HG02798 (cell line): ENCODE data around the gene MAS1L.
"Not testable (repeated sequence)": the region's sequence is repeated elsewhere in the genome, so short reads cannot be mapped to it uniquely, and the experiment has no call there.

Experiments used
- ATAC-seq: cut with Tn5 transposase; IDR thresholded peaks from one replicate; pipeline ENCODE4 v1.9.1; 2021; ENCODE audit warnings: mild to moderate bottlenecking; ENCODE audit not compliant: unreplicated experiment, poor library complexity

MAS1L gene

GRCh38 chr6:29488874-29489273 lies 1.1 kb upstream of the MAS1L start:
- ATAC-seq: no peak

GRCh38 chr6:29487131-29487530 lies 625 bp downstream of the MAS1L start:
- ATAC-seq: no peak

GRCh38 chr6:29486577-29486976 lies 1.2 kb downstream of the MAS1L start:
- ATAC-seq: no peak

- ATAC-seq: no peak
Observed at GRCh38 chr6:29483735-29484134, 4.0 kb downstream of the MAS1L start.

GRCh38 chr6:29483186-29483585 lies 4.6 kb downstream of the MAS1L start:
- no peak for ATAC-seq

- no peak for ATAC-seq
Observed at GRCh38 chr6:29479560-29479959, 8.2 kb downstream of the MAS1L start.

GRCh38 chr6:29478740-29479139 lies 9.0 kb downstream of the MAS1L start:
- ATAC-seq: no peak

- no peak for ATAC-seq
Observed at GRCh38 chr6:29477923-29478450, 9.8 kb downstream of the MAS1L start.

- ATAC-seq: no peak
Observed at GRCh38 chr6:29474996-29475395, 12.8 kb downstream of the MAS1L start.

- ATAC-seq: no peak
Observed at GRCh38 chr6:29466241-29466640, 21.5 kb downstream of the MAS1L start.

GRCh38 chr6:29465801-29466200 lies 22.0 kb downstream of the MAS1L start:
- no peak for ATAC-seq

GRCh38 chr6:29465279-29465678 lies 22.5 kb downstream of the MAS1L start:
- ATAC-seq: no peak

GRCh38 chr6:29462022-29462421 lies 25.7 kb downstream of the MAS1L start:
- ATAC-seq: no peak

GRCh38 chr6:29461021-29461814 lies 26.5 kb downstream of the MAS1L start:
- ATAC-seq: no peak

GRCh38 chr6:29456971-29457370 lies 30.8 kb downstream of the MAS1L start, which contains the start of the genes OR11A1 and OR2H1:
Gene OR11A1, minus strand, starts transcription at chr6:29457071. Its CDS starts 29,430 bp downstream, at chr6:29427641.
Gene OR2H1, plus strand, starts transcription at chr6:29457155. Its CDS starts 4,615 bp downstream, at chr6:29461770.
- ATAC-seq: no peak

GRCh38 chr6:29451471-29452193 lies 36.1 kb downstream of the MAS1L start:
- ATAC-seq: no peak

GRCh38 chr6:29447670-29448069 lies 40.1 kb downstream of the MAS1L start:
- ATAC-seq: no peak

GRCh38 chr6:29444031-29444430 lies 43.7 kb downstream of the MAS1L start:
- ATAC-seq: not testable (repeated sequence)

- ATAC-seq: no peak
Observed at GRCh38 chr6:29442719-29443118, 45.0 kb downstream of the MAS1L start.

GRCh38 chr6:29439006-29439405 lies 48.8 kb downstream of the MAS1L start, which contains the start of gene OR10C1:
Gene OR10C1, plus strand, starts transcription at chr6:29439306. Its CDS starts 710 bp downstream, at chr6:29440016.
- no peak for ATAC-seq

- not testable (repeated sequence) for ATAC-seq
Observed at GRCh38 chr6:29436730-29437129, 51.0 kb downstream of the MAS1L start.
